Heart left ventricle (tissue), 16 donors: ENCODE results near the gene TOPBP1. TPM values are rescaled to one million over a fixed set of nuclear protein-coding genes. Genes with fewer than 3 reads are reported as not detected.

Source experiments
- ATAC-seq, 4 donors: fragments of 200-7000 bp; cut with Tn5 transposase; one replicate each; pipeline ENCODE4 v1.9.1; 2020 to 2022; ENCODE audit warnings: moderate library complexity in 4 of 4, mild to moderate bottlenecking in 3 of 4, moderate number of reproducible peaks in 1 of 4
- DNase-seq, 5 donors: peaks; one replicate each; pipeline ENCODE4 v3.0.0-alpha.2; 2020
- H3K27ac ChIP-seq, 12 donors: fragments of 200-600 bp; sonication (generic) in 4 of 12; one replicate each; pipeline versions ENCODE4 v1.5.0 to v1.8.0; 2016 to 2022; ENCODE audit warnings: mild to moderate bottlenecking in 2 of 12
- H3K27me3 ChIP-seq, 9 donors: fragments of 200-600 bp; sonication (generic) in 2 of 9; one replicate each; pipeline versions ENCODE4 v1.5.1 to v1.8.0; 2016 to 2022; ENCODE audit warnings: mild to moderate bottlenecking in 3 of 9
- H3K36me3 ChIP-seq, 9 donors: fragments of 200-600 bp; sonication (generic) in 2 of 9; one replicate each; pipeline versions ENCODE4 v1.5.0 to v1.8.0; 2018 to 2022; ENCODE audit warnings: mild to moderate bottlenecking in 2 of 9
- H3K4me1 ChIP-seq, 12 donors: fragments of 200-600 bp; sonication (generic) in 4 of 12; one replicate each; pipeline versions ENCODE4 v1.5.0 to v1.8.0; 2016 to 2022; ENCODE audit warnings: mild to moderate bottlenecking in 3 of 12
- H3K4me3 ChIP-seq, 12 donors: fragments of 200-600 bp; sonication (generic) in 4 of 12; one replicate each; pipeline versions ENCODE4 v1.5.0 to v1.8.0; 2017 to 2022; ENCODE audit warnings: mild to moderate bottlenecking in 9 of 12, moderate library complexity in 4 of 12
- H3K9me3 ChIP-seq, 12 donors: fragments of 200-600 bp; sonication (generic) in 4 of 12; one replicate each; pipeline versions ENCODE4 v1.5.0 to v1.8.0; 2016 to 2022; ENCODE audit warnings: mild to moderate bottlenecking in 1 of 12
- POLR2A ChIP-seq, 2 donors: fragments of 450-650 bp; IDR thresholded peaks; one replicate each; pipeline ENCODE4 v1.6.1; 2017; ENCODE audit warnings: antibody characterized with exemption in 2 of 2, mild to moderate bottlenecking in 2 of 2, moderate library complexity in 2 of 2
- WGBS, 4 donors: extraction: QIAGEN DNeasy Blood & Tissue Kit in 2 of 4; methylation state at CpG; one replicate each; pipeline versions ENCODE4 v1.1.5 to v1.1.7; 2013 to 2018; 5-methylcytosine and 5-hydroxymethylcytosine counted together
- intact Hi-C, 10 donors: fragments of 100-400 bp; cut with DNase I; formaldehyde crosslinking; loops; one replicate each; pipeline versions ENCODE4 v1.11.1 to v1.14.2; 2022
- polyA plus RNA-seq, 2 donors: library from polyadenylated mRNA; stranded (reverse); fragments of 200-250 nt; gene quantifications; one replicate each; pipeline ENCODE4 v1.2.3, GENCODE V29; 2013
- total RNA-seq, 9 donors: library from RNA; depleted of rRNA in 2 of 9; stranded (reverse); fragments of >200 nt in 2 of 9; fragmentation: NEBNext Ultra II Directional in 3 of 9; extraction: Animal tissue kit (Norgen Biotek cat#: 25700) in 3 of 9; gene quantifications; one replicate each; pipeline versions ENCODE4 v1.1.0 to v1.2.4, GENCODE V29; 2016 to 2023
- TF ChIP-seq, protein P1 (sequence below), 12 donors: fragments of 200-600 bp; sonication (generic) in 4 of 12; IDR thresholded peaks; one replicate each; pipeline versions ENCODE4 v1.5.0 to v1.8.0; 2018 to 2022; ENCODE audit warnings: antibody characterized with exemption in 12 of 12, mild to moderate bottlenecking in 5 of 12
- donor health status: ischemic (EF 13 %, LVEDD 7.1; RV severe dilation, severe dysfunction).
- donor health status: healthy with polysubstance abuse.
- donor health status: DM: no; HTN: yes; CAD: no.
- donor health status: DM: no; HTN: no; CAD: no.
- donor health status: ischemic (EF 25% LVEDD 6.9; RV normal size, moderate dysfunction).
- donor health status: ischemic (EF 25% LVEDD 5.7; RV mildly dilated, moderate dysfunction).
- donor health status: healthy.
- donor health status: DM: yes; HTN: yes; CAD: no.
- donor health status: ischemic (EF 35%, LVEDD 5.7; RV mildly dilated, moderate dysfunction).
- donor health status: nonischemic (EF 11% LVEDD 7.7; RV severe dilation, severe dysfunction).
- donor health status: DM: yes; HTN: yes; CAD: no.
- donor health status: PGD.
- donor health status: ischemic (EF 29% LVEDD 5.4; RV normal size, mild dysfunction).
- donor health status: nonischemic (EF 23%, LVEDD 6.1; RV moderate dilation, normal function).

TOPBP1 gene
- total and polyA plus RNA-seq, 11 donors: 2.6 to 18.3 (median 11.7) TPM

DNA sequence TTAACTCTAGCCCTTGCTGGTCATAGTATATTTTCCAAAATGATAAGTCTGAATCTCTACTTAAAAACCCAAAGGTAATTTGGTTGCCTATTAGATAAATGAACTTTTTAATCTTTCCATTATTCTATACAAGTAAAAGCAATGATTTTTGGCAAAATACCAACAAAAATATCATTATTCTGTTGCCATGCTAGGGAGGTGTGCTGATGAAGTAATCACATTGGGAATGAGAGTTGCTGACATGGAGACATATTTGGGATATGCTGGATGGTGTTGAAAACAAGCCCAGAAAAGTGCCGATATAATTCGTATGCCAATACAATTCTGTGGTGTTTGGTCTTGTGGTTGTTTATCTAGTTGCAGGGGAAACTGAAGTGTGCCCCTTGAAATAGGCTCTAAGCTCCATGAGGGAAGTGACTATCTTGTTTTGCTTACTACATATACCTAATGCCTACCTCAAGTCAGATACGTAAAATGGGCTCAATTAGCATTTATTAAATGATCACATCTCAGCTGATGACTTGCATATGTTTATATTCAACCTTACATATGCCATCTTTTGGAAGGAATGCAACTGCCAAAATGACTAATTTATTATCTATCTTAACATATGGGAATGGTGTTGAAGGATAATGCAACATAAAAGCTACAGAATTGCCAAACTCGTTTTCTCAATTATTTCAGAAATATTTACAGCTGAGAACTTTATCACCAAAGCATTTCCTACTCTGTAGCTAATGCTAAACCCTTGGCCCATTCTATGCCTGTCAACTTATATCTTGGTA is 5.8 kb downstream of the TOPBP1 start:
- Histone ChIP-seq H3K36me3 (peaks cover 0 to 87% (median 76%) of the 10 kb centered on the region in 9 donors), H3K27ac (no peak overlapping the region), H3K9me3 (no peaks in the 10 kb centered on the region), H3K4me1 (peaks cover 0 to 12% (median 3%) of the 10 kb centered on the region in 12 donors), H3K27me3 (no peaks in the 10 kb centered on the region), H3K4me3 (no peak overlapping the region)
- ATAC-seq (no peak), DNase-seq (no peak)
- no peak for TF ChIP-seq POLR2A (IDR thresholded peaks at IDR 0.05)
- TF ChIP-seq, protein P1, sequence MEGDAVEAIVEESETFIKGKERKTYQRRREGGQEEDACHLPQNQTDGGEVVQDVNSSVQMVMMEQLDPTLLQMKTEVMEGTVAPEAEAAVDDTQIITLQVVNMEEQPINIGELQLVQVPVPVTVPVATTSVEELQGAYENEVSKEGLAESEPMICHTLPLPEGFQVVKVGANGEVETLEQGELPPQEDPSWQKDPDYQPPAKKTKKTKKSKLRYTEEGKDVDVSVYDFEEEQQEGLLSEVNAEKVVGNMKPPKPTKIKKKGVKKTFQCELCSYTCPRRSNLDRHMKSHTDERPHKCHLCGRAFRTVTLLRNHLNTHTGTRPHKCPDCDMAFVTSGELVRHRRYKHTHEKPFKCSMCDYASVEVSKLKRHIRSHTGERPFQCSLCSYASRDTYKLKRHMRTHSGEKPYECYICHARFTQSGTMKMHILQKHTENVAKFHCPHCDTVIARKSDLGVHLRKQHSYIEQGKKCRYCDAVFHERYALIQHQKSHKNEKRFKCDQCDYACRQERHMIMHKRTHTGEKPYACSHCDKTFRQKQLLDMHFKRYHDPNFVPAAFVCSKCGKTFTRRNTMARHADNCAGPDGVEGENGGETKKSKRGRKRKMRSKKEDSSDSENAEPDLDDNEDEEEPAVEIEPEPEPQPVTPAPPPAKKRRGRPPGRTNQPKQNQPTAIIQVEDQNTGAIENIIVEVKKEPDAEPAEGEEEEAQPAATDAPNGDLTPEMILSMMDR (IDR thresholded peaks at IDR 0.05): no peak
- WGBS, 4 donors: 89 to 92% (median 90%) methylated on average over 4 of the region's 4 CpGs
- intact Hi-C loops: no loop called here

DNA sequence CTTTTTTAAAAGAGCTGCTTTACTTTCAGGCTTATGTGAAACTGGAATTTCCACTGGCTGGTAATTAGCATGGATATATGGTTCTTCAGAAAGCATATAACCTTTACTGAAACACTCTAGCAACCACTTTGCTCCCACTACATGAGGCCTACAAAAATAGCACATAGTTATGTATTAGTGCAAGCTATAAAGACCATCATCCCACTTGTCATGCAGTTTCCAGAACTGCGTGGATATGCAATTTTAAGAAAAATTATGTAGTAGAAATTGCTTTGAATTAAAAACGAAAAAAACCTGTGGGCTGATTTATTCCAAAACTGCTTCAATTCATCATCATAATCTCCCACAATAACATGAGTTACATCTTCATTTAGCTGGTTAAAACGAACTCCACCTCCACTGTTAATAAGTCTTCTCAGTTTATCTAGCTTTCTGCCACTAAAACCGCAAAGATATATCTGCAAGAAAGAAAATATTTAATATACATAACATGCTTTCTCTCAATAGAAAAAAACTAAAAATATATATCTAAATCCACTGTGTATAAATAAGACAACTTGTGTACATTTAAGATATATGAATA is 12.2 kb downstream of the TOPBP1 start:
- Histone ChIP-seq H3K36me3 (peaks cover 0 to 98% (median 93%) of the 10 kb centered on the region in 9 donors), H3K9me3 (no peaks in the 10 kb centered on the region), H3K27me3 (no peaks in the 10 kb centered on the region), H3K4me1 (peaks cover 0 to 3% (median 0%) of the 10 kb centered on the region in 12 donors), H3K27ac (no peak overlapping the region), H3K4me3 (no peak overlapping the region)
- intact Hi-C loops: loop anchor here in 1 of 10 donors (10.0 kb wide), 1 partner anchor 65 kb away; no protein-coding TSS in a partner anchor
- ATAC-seq: no peak
- DNase-seq: no peak
- 92 to 93% (median 92%) methylated on average over 4 of the region's 4 CpGs for WGBS, 4 donors
- TF ChIP-seq, protein P1 (IDR thresholded peaks at IDR 0.05): no peak
- TF ChIP-seq POLR2A (IDR thresholded peaks at IDR 0.05): no peak

DNA sequence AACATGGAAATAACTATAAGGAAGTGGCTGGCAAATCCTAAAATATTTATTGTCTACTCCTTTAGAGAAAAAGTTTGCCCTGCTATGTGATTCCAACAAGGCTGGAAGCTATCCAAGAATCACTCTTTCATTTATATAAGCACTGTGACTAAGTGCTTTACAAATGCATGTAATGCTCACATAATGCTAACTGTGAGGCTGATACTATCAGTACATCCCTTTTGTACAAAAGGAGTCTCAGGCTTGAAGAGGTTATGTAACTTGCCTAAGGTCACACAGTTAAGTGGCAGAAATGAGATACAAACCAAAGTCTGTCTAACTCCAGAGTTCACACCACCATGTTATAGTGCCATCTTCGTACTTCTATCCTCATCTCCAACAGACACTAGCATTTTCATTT is 17.0 kb downstream of the TOPBP1 start:
- no peak for TF ChIP-seq POLR2A (IDR thresholded peaks at IDR 0.05)
- TF ChIP-seq, protein P1 (IDR thresholded peaks at IDR 0.05): no peak
- Histone ChIP-seq H3K27me3 (no peaks in the 10 kb centered on the region), H3K27ac (no peak overlapping the region), H3K36me3 (peaks cover 0 to 96% (median 91%) of the 10 kb centered on the region in 9 donors), H3K4me3 (no peak overlapping the region), H3K4me1 (peaks cover 0 to 3% (median 0%) of the 10 kb centered on the region in 12 donors), H3K9me3 (no peaks in the 10 kb centered on the region)
- DNase-seq (no peak), ATAC-seq (no peak)
- 91 to 100% (median 98%) methylated on average over 1 of the region's 1 CpG for WGBS, 4 donors
- intact Hi-C loops: loop anchor here in 1 of 10 donors (10.0 kb wide), 1 partner anchor 60 kb away; no protein-coding TSS in a partner anchor

DNA sequence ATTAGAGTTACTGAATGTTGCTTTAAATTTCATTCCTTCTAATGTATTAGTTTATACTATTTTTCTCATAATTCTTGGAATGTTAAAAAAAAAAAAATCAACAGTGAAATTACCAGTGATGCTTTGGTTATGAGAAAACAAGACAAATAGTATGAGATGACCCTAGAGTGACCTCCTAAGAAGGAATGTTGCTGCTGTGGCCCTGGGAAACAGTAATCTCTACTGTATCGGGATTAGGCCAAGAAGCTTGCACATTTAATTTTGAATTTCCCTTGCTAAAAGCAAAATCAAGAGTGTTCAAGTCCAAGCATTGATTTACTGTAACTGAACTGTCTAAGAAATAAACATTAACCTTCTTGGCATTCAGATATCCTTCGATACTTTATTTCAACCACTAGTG is 18.1 kb downstream of the TOPBP1 start:
- no peaks in the 10 kb centered on the region for H3K9me3 ChIP-seq
- 77 to 90% (median 83%) methylated on average over 2 of the region's 2 CpGs for WGBS, 4 donors
- no peak for DNase-seq
- TF ChIP-seq, protein P1 (IDR thresholded peaks at IDR 0.05): no peak
- no peak for TF ChIP-seq POLR2A (IDR thresholded peaks at IDR 0.05)
- H3K36me3 ChIP-seq: peaks cover 0 to 96% (median 91%) of the 10 kb centered on the region in 9 donors
- H3K4me3 ChIP-seq: no peak overlapping the region
- peaks cover 0 to 3% (median 0%) of the 10 kb centered on the region in 12 donors for H3K4me1 ChIP-seq
- intact Hi-C loops: loop anchor here in 1 of 10 donors (10.0 kb wide), 1 partner anchor 59 kb away; no protein-coding TSS in a partner anchor
- no peak for ATAC-seq
- no peak overlapping the region for H3K27ac ChIP-seq
- no peaks in the 10 kb centered on the region for H3K27me3 ChIP-seq
